NCI-H1694 treated with DMSO at 0.1 percent for 48 hours (cell line): Measurements from ENCODE around the gene SERGEF.

Source experiments
- DNase-seq: peaks from one replicate; lab custom pipeline; 2025; lab: John Stamatoyannopoulos, UW

The SERGEF gene

DNA sequence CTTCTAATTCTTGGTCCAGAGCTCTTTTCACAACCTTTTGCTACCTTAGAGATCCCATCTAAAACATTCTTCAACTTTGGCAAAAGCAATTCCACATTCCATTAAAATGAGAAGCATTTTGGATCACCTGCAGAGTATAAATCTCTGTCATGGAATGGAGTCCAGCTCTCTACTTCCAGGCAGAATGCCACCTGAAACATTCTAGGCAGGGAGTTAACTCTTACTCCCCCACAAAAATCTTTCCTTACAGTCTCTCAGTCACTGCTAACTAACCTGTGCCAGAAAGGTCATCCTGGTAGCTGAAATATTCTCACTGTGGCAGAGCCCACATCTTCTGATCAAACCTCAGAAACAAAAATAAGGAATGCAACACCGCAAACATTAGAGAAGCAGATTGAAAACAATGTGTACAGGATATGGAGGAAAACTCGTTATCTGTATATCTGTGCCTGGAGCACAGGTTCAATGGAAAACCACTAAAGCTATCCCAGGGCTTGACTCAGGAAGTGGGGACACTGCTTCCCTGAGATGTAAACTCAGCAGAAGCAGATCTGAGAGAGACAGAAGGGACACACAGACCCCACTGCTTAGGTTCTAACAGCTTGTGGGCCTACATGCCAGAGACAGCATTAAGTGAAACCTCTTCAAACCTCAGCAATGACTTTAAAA, 199.3 kb downstream of the SERGEF start:
- no peak for DNase-seq

GRCh38 chr11:17812865-17813187, 200.0 kb downstream of the SERGEF start:
- DNase-seq, result no peak

- DNase-seq, result no peak
These were observed 200.6 kb downstream of the SERGEF start for GRCh38 chr11:17812091-17812864.

DNA sequence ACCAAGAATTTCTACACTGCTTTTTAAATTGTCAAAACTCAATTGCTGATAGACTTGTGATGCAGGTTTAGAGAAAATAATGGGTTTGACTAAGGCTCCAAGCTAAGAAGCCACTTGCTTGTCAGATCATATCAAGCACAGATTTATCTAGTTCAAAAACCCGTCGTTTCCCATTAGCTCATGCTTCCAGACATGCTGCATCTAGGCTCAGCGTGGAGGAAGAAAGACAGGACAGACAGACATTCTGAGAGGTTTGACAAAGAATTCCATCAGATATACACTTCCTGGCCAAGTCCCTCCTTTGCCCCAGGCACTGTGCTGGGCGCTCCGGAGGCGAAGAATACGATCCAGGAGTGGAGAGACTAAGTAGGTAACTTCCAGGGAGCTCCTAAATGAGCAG, 201.5 kb downstream of the SERGEF start:
- DNase-seq, result no peak

DNA sequence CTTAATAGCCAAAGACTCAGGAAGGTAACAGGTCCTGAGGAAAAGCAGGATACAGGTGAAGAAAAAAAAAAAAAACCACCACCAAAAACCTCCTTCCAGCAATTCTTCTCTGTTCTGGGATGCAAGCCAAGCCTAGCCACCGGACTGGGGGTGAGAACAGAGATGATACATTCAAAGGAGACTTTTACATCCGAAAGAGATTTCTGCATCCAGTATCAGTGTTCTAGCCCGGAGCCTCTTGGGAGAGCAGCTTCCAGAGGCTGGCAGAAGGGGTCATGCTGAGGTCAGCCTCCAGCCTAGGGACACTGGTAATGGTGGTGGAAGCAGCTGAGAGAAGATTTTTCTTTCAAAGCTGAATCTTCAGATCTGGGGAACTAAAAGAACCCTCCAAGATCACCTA, 202.1 kb downstream of the SERGEF start:
- no peak for DNase-seq

DNA sequence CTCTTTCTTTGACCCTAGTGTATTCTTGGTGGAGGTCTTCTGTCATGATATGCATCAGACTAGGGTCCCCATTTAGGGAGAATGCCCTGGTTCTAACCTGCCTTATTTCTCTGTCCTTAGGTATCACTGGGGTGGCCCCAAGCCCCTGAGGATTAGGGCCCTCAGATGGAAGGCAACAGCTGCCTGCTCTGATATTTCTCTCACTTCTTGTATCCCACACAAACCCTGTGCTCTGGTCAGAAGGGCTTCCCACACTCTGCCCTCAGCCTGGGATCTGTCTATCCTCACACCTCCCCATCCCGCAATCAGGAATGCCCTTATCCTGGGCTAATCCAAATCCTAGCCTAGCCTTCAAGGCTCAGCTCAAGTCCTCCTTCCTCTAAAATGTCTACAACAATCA, 202.8 kb downstream of the SERGEF start:
- DNase-seq, result no peak

DNA sequence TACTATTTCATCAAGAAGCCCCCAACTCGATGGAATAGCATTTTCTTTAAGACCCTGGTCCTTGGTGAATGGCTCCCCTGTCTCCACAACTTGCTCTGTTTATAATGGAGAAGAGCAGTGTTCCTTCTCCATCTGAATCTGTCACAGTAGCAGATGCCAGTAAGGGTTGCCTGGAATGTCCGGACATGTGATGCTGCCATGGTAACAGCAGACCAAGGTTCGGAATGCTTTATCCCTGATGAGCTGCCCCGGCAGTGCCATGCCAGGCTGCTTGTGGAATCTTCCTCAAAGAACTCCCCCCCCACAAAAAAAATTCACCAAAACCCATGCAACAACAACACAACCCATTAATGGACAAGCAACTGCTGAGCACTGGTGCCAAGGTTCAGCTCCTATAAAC, 205.8 kb downstream of the SERGEF start:
- DNase-seq, result no peak

- no peak for DNase-seq
These were observed 207.0 kb downstream of the SERGEF start for GRCh38 chr11:17805873-17806272.

DNA sequence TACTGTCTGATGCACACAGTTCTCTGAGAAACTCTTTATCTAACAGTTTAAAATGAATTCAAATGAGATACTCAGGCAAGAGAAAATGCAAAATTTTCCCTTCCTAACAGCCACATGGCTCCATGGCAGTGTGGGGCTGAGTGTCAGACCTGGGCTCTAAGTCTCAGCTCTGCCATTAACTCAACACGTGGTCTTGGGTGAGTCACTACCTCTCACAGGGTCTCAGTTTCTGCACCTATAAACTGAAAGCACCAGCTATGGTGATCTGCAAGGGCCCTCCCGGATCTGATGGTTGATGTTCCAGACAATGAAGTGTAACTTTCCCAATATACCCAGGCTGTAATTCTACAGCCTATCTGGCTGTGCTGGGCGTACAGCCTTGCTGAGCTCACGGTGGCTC, 207.8 kb downstream of the SERGEF start:
- DNase-seq, result no peak

GRCh38 chr11:17803754-17804334, 209.0 kb downstream of the SERGEF start:
- no peak for DNase-seq

GRCh38 chr11:17802491-17802890, 210.4 kb downstream of the SERGEF start:
- no peak for DNase-seq

GRCh38 chr11:17801166-17801565, 211.7 kb downstream of the SERGEF start:
- no peak for DNase-seq

- no peak for DNase-seq
These were observed 213.7 kb downstream of the SERGEF start for GRCh38 chr11:17799147-17799546.

DNA sequence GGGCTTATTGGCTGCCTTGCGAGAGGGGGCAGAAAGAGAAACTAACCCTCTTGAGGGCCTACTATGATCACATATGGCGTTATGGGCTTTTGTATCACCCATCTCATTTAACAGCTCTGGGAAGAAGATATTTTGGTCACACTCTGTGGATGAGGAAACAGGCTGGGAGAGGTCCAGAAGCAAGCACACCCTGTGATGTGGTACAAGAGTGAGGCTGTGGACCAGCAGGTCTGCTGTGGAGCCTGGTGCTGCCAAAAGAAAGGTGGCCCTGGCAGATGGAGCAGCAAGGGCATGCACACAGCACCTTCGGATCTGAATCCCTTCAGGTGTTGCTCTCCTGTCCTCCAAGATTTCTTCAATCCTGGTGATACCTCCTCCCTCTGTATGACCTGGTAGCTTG, 214.1 kb downstream of the SERGEF start:
- no peak for DNase-seq

DNA sequence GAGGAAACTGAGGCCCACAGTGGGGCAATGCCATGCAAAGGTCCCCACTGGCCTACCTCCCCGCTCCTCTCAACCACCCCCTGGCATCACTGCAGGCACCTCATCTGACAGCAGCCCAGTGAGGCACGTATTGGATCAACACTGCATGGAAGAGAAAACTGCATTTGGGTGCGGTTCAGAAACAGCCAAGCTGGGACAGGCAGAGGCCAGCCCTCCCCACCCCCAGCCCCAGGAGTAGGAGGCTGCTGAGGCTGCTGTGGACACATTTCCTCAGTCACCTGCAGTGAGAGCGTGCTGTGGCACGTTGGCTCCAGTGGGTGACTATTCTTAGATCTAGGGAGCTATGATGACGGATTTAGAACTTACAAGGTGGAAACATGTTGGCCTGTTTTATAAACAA, 214.6 kb downstream of the SERGEF start:
- DNase-seq, result no peak

GRCh38 chr11:17796154-17796553, 216.7 kb downstream of the SERGEF start:
- no peak for DNase-seq

DNA sequence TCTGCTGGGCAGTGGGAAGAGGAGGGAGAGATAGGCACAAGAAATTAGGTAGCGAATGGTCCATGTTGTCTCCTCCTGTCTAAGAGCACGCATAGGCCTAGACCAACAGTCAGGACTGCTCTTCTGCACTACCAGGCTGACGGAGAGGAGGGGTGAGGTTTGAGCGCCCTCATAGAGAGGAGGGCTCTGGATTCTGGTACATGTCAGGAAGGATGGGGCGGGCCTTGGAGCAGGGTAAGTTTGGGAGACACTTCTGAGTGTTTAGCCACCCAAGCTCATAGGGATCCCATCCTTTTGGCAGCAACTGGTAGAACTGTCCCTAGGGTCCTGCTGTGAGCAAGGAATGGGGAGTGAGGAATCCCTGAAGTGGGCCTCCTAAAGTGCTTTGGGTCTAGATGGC, 217.9 kb downstream of the SERGEF start:
- DNase-seq, result no peak

DNA sequence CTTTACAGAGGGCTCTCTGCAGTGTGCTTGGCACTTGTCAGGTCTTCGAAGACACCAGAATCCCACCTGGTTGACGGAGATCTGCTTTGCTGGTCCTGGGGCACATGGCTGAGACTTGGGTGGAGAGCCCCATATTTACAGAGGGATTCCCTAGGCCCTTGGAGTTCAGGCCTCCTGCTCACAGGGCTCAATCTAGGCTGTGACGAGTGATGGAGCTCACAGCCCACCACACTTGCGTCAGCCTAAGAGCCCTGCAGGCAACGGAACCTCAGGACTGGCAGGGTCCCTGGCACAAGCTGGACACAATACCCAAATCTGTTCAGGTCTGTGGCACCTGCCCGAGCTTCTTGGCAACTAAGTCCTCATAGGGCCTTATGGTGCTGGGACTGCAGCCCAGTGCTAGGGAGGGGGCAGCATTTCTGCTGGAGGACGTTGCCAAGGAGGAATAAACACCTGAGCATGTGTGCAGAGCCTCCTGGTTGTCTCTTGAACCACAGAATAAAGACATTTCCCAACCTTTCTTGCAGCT, 219.1 kb downstream of the SERGEF start:
- no peak for DNase-seq

DNA sequence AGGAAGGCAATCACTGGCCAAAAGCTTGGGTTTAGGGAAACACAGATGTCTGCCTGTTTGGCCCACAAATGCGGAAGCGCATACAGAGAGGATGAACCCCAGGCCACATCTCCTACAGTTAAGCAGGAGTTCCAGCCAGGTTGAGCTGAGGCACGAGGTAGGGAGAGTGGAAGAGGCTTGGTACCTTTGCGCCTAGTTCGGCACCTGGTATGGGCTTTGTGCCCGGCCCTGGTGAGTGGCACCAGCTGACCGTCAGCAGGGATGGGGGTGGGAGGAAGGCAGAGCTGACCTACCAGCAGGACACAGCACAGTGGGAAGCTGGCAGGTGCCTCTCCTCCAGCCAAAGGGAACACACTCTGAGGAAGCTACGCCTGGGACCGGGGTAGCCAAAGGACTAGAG, 220.7 kb downstream of the SERGEF start:
- no peak for DNase-seq

DNA sequence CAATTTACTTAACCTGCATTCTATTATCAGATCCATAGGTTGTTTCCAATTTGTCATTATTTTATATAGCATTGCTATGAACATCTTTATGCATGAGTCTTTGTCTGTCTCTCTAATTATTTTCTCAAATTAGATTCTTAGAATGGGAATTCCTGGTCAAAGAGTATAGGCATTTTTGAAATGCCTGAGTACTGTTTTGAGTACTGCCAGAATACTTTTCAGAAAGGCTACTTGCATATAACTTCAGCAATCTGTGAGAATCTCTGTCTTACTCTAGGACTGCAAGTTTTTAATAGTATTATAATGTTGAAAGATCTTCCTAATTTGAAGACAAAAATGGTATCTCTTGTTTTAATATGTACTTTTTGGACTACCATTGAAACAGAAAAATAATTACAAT, 221.7 kb downstream of the SERGEF start:
- no peak for DNase-seq

DNA sequence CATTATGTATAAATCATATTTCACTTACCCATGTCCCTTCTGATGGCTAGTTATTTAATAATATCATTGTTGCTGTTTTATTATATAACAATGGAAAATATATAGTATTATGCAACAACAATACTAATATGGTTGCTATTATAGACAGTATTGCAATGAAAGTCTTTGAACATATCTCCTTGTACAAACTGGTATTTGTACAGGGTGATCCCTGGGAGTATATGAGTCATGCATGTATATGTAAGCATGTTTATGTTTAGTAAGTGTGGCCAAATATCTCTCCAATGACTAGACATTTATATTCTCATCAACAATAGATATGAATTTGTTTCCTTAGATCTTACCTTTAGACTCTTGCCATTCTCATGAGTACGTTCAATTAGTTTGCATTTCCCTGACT, 222.4 kb downstream of the SERGEF start:
- no peak for DNase-seq

DNA sequence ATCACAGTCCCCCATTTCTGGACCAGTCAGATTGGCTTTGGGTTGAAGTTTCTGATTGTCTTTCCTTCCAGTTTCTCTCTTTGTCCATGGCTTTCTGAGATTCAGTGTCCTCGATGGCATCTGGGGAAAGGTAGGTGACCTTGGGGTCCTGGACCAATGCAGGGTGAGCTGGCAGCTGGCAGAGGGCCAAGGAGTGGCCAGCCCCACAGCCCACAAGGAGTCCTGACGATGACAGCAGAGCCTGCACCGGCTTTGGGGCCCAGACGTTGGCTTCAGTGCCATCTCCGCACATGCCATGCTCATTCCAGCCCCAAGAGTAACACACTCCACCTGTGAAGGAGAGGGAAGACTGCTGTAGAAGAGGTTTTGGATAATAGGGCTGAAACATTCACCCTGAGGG, 224.8 kb downstream of the SERGEF start:
- no peak for DNase-seq

GRCh38 chr11:17786824-17787525, 225.9 kb downstream of the SERGEF start:
- DNase-seq, result no peak
